Fibroblast of skin of left biceps (primary cell): Measurements from ENCODE around the gene SELENOP.

Source experiments
- DNase-seq, 2 experiments: peaks; one replicate each; pipeline ENCODE4 v3.0.0-alpha.2; 2013; ENCODE audit warnings: low read depth in 2 of 2

Gene SELENOP

GRCh38 chr5:42798284-42799240, 13.1 kb downstream of the SELENOP start:
- DNase-seq = no peak

GRCh38 chr5:42791151-42791550, 20.5 kb downstream of the SELENOP start:
- DNase-seq = no peak

- no peak for DNase-seq
Measured at GRCh38 chr5:42787845-42788244, 23.8 kb downstream of the SELENOP start.

GRCh38 chr5:42787073-42787472, 24.6 kb downstream of the SELENOP start:
- DNase-seq = no peak

GRCh38 chr5:42785756-42786155, 25.9 kb downstream of the SELENOP start:
- no peak for DNase-seq

GRCh38 chr5:42784132-42784531, 27.6 kb downstream of the SELENOP start:
- DNase-seq = no peak

- no peak for DNase-seq
Measured at GRCh38 chr5:42781584-42781983, 30.1 kb downstream of the SELENOP start.

- no peak for DNase-seq
Measured at GRCh38 chr5:42779083-42779482, 32.6 kb downstream of the SELENOP start.

GRCh38 chr5:42772265-42772993, 39.3 kb downstream of the SELENOP start:
- no peak for DNase-seq

GRCh38 chr5:42770003-42770402, 41.7 kb downstream of the SELENOP start:
- no peak for DNase-seq

GRCh38 chr5:42768106-42768504, 43.6 kb downstream of the SELENOP start:
- DNase-seq = no peak

GRCh38 chr5:42767491-42768105, 44.1 kb downstream of the SELENOP start:
- DNase-seq = no peak

- no peak for DNase-seq
Measured at GRCh38 chr5:42761791-42762190, 49.9 kb downstream of the SELENOP start.

GRCh38 chr5:42760426-42760825, 51.3 kb downstream of the SELENOP start:
- no peak for DNase-seq

GRCh38 chr5:42759456-42759855, 52.2 kb downstream of the SELENOP start:
- DNase-seq = no peak

- peak in 1 of 2 experiments; percentile 15 for DNase-seq
Measured at GRCh38 chr5:42756606-42757601, 54.8 kb downstream of the SELENOP start, which contains the start of gene CCDC152. Gene CCDC152 (plus strand): TSS chr5:42756818. CDS start chr5:42759122, 2,304 bp downstream.

GRCh38 chr5:42753099-42753498, 58.6 kb downstream of the SELENOP start:
- no peak for DNase-seq

- no peak for DNase-seq
Measured at GRCh38 chr5:42751044-42751443, 60.6 kb downstream of the SELENOP start.

GRCh38 chr5:42750507-42750906, 61.2 kb downstream of the SELENOP start:
- DNase-seq = no peak
